Endometrial microvascular endothelial cells (primary cell): ENCODE measurements around the gene ELFN1. TPM values are rescaled to one million over a fixed set of nuclear protein-coding genes. Genes with fewer than 3 reads are reported as not detected.

Source experiments
- in situ Hi-C: cut with HindIII; loops from 2 replicates; pipeline ENCODE4 v1.10.0; 2017; ENCODE audit warnings: low sequenced_read_pairs, low pct_unique_long_range_greater_than_20kb; ENCODE audit errors: inconsistent ontology term
- total RNA-seq: library from RNA; depleted of rRNA; stranded (reverse); fragments of >200 nt; gene quantifications from one replicate; pipeline ENCODE4 v1.2.3, GENCODE V29; 2015; ENCODE audit errors: inconsistent ontology term

The ELFN1 gene
- total RNA-seq, 1 donor from 2014 or later, result 0.46 TPM

DNA sequence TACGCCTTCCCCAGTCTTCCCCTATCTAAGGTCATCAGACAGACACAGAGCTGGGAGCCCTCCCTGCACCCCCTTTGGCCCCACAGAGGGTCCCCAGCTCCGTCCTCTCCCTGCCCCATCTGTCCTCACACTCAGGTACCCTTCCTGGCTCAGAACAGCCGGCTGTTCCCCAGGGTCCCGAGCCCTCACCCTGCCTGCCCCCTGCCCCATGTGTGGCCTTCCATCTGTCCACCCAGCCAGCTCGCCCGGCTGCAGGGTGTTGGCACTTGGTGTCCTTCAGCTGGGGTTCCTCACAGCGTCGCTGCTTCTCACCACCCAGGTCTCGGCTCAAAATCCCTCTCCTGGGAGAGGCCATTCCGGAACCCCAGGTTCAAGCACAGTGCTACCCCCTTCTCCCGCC, 28.9 kb upstream of the ELFN1 start:
- in situ Hi-C loops, result no loop called here

DNA sequence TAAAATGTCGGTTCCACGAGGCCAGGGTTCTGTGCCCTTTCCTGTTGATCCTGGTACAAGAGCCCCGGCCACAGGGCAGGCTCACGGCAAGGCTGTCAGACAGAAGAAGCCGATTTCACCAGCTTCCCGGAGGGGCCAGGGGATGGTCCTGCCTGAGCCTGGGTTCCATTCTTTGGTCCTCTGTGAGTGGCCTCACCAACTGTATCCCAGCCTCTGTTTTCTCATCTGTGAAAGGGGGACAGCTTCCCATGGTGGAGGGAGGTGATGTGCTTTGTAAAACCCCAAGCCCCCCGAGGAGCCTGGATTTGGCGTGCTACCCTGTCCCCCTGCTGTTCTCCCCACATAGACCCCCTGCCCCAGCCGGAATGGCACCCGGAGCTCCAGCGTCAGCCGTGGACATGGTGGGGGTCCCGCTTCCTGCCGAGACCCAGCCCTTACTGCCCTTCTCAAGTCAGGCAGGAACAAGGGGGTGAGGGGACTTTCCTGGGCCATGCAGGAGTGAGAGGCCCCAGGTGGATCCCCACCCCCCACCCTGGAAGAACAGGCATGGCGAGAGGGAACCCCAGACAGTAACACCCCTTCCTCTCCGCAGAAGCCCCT, 28.3 kb upstream of the ELFN1 start:
- in situ Hi-C loops, result no loop called here

DNA sequence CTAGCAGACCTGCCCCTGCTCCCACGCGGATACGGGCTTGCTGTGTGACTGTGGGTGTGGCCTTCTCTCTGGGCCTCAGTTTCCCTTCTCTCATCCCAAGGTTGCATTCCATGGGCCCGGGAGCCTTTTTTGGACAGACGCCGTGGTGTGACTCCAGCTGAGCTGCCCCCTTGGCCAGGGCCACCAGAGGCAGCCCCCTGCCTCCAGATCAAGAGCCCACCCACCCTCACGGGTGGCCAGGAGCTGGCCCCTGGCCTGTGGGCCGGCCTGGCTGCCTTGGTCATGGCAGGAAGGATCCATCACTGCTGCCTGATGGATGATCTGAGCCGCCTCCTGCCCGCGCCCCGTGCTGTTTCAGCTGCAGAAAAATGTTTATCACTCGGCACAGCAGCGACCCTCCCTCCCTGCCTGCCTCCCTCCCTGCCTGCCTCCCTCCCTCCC, 27.8 kb upstream of the ELFN1 start:
- in situ Hi-C loops, result no loop called here

DNA sequence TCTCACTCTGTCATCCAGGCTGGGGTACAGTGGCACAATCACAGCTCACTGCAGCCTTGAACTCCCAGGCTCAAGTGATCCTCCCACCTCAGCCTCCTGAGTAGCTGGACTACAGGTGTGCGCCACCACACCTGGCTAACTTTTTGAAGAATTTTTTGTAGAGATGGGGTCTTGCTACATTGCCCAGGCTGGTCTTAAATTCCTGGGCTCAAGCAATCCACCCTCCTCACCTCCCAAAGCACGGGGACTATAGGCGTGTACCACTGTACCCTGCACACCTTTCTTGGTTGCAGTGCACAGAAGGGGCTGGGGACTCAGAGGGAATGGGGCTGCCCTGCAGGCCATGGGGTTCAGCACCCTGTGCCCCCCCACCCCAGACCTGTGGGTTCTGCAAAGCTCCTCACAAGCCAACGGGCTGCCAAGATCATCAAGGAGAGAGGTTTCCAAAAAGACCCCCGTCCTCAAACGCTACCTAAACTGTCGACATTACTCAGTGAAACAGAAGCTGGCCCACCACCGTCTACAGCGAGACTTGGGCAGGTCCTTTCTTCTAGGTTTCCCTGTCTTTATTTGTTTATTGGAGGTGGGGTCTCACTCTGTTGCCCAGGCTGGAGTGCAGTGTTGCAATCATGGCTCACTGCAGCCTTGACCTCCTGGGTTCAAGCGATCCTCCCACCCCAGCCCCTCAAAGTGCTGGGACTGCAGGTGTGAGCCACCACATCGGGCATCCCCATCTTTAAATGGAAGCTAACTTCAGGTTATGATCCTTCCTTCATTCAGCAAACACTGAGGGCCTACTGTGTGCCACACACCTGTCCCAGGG, 26.6 kb upstream of the ELFN1 start:
- in situ Hi-C loops, result no loop called here

DNA sequence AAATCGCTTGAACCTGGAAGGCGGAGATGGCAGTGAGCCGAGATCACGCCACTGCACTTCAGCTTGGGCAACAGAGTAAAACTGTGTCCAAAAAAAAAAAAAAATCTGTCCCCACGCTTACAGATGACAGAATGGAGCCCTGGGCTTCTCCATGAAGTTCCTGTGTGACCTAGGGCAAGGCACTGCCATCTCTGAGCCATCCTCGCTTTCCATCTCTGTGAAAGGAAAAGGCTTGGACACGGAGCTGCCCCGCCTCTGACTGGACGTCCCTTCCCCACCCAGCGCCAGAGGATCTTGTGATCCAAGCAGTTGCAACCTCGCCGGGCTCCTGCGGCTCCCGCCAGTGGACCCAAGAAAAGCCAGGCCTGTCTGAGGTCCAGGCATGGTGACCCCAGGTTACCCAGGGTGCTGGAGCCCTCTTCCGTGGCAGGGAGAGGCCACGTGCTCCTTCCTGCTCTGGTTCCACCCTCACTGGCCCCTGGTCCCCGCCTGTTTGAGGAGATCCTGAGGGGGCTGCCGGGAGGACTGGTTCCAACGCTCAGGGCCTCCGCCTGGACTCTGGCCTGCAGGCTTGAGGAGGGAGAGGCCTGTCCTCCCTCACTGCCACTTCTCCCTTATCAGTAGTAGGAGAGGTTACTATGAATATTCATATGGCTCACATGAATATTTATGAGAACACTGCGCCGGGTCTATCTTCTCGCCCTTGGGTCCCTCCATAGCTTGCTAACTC, 25.6 kb upstream of the ELFN1 start:
- in situ Hi-C loops, result no loop called here

DNA sequence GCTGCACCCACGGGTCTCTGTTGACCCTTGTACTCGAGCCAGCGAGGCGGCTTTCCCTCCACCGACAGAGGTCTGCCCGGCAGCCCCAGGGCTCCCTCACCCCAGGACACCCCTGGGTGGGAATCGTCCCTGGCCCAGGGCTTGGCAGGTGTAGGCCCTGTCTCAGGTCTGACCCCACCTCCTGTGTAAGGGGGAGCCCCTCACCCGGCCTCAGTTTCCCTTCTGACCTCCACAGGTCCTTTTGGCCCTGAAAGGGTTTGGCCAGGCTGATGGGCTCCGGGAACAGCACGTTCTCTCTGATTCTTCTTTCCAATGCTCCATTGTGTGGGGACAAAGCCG, 25.0 kb upstream of the ELFN1 start:
- in situ Hi-C loops, result no loop called here

DNA sequence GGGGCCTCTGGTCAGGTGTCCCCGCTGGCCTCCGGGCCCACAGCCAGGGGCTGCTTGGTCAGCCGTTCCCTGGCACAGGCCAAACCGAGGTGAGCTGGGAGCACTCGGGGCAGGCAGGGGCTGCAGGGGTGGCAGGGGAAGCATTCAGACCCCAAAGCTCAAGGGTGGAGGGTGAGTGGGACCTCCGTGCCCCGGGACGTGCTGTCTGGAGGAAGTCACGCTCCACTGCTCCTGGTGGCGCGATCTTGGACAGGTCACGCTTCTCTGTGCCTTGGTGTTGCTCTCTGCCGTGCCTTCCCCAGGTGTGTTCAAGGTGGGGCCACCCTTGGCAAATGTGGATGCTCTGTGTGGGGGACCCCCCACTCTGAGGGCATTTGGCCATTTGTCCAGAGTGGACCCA, 24.6 kb upstream of the ELFN1 start:
- in situ Hi-C loops, result no loop called here

DNA sequence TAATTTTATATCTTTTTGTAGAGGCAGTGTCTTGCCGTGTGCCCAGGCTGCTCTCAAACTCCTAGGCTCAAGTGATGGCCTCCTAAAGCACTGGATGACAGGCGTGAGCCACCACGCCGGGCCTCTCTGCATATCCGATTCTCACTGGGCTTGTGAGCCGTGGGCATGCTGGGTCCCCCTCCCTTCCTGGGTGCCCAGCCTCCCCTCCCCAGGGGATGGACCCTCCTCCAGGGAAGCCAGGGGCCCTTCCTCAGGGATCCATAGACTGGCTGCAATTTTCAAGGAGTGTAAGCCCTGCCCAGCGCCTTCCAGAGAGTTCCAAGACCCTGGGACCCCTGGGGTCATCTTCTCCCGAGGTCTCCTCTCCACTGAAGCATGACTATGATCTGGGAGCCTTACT, 23.7 kb upstream of the ELFN1 start:
- in situ Hi-C loops, result no loop called here

DNA sequence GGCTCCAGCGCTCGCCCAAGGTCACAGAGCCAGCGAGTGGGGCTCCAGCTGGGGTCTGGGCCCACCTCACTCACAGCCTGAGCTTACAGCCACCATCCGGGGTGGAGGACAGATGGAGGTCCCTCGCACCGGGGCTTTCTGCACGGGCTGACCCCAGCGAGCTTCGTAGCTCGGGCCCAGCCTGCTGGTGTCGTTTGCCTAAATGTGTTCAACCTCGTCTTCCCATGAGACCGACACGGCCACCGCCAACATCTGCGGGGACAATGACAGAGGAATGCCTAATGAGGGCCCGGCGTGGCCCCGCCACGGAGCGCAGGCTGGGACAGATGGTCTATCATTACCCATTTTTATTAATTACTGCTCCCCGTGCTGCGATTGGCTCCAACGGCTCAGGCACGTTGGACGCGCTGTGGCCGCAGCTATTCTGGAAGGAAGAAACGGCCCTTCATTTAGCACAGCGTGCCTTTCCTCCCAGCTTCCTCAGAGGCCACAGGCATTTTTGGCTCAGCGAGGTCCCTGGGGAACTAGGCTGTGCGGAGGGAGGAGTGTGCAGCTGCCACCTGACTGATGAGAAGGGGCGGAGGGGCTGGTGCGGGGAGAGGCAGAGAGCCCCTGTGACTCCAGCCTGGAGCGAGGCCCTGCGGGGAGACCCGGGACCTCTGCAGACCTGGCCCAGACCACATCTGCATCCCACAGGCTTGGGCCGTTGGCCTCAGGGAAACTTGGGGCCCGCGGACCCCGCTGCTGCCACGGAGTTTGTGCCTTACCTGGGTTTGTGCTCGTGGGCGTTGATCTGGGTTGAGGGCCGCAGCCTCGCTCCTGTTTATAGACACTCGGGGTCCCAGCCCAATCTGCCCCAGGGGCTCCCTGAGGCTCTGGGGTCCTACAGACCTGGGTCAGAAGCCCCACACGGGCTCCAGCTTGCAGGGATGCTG, 22.9 kb upstream of the ELFN1 start:
- in situ Hi-C loops, result no loop called here

DNA sequence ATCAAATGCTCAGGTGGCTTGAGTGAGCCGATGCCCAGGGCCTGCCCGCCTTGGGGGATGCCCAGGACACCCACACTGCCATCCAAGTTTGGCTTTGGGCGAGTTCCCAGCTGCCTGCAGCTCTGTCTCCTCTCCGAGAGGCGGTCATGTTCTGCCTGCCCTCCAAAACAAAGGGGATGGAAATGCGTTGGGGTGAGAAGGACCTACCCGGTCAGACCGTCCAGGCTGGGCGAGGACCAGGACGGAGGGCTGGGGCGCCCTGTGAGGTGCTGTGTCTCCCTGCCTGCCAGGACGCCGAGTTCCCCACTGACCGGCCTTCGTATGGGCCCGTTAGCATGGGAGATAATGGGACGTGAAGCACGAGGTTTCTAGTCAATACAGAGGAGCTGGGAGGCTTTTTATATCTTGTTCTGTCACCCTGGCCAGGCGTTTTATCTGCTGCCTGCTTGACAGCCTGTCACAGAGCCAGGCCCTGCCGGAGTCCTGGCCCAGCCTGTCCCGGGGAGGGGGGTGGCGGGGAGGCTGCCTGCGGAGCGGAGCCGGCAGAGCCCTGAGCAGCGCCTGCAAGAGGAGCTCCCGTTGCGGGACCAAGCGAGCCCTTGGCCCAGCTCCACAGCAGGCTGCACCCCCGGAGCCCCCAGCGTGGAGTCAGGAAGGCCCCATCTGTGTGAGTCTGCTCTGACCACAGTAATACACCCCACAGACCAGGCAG, 22.0 kb upstream of the ELFN1 start:
- in situ Hi-C loops, result no loop called here

DNA sequence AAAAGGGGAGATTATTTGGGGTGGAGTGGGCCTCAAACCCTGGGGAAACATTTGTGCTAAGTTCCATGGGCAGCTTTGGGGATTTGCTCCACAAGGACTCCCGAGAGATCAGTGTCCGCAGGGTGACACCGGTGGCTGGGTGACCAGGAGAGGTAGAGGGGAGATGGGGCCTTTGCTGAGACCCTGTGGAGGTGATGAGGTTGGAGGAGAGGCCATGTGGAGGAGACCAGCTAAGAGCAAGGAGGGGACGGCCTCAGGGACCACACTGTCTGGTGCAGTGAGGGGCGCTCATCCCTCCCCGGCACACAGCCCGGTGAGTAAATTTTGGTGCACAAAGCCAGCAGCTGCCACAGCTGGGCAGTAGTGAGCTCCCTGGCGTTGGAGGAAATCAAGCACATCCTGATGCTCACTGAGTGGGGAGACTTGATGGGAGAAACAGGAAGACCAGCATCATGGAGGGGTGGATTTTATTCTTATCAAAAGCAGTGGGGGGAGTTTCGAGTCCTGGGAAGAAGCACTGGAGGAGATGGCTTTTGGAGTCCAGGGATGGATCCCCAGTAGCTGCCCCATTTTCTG, 20.2 kb upstream of the ELFN1 start:
- in situ Hi-C loops, result no loop called here

DNA sequence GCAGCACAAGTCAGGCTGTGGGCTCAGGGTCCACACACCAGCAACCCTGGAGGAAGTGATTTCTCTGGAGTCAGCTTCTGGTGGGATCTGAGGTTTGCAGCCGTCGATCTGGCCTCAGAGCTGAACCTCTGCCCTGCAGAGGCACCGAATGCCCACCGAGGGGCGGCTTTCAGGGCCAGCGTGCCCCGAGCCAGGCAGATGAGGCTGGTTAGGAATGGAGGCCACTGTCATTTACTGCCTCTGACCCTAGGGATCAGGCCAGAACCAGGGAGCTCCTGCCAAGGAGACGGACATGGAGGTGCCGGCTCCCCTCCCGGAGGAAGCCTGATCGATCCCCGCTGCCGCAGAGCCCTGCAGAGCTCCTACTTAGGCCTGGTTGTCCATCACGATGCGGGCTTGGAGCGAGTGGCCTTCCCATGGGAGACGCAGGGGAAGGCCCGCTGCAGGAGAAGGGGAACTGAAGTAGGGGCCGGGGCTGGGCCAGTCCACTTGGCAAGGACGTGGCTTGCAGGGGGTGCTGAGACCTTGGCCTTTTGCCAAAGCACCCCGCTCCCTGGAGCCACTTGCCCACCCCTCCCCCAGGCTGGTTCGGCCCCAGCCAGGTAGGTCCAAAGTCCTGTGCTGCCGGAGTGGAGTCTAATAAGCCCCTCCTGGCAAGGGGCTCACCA, 19.6 kb upstream of the ELFN1 start:
- in situ Hi-C loops, result no loop called here

DNA sequence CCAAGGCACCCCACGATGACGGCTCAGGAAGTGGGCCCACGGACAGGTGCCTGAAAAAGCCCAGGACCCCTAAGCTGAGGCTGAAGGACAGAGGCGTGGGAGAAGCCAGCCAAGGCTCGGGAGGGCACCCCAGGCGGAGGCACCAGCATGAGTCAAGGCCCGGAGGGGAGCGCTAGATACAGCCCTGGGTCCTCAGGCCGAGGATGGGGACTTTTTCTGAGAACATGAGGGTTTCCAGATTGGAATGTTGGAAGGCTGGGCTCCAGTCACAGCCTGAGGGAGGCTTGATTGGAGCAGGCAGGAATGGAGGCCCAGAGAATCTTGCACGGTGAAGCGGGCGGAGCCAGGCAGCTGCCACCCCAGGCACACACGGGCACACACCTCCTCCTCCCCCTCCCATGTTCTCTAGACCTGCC, 19.0 kb upstream of the ELFN1 start:
- in situ Hi-C loops, result no loop called here

DNA sequence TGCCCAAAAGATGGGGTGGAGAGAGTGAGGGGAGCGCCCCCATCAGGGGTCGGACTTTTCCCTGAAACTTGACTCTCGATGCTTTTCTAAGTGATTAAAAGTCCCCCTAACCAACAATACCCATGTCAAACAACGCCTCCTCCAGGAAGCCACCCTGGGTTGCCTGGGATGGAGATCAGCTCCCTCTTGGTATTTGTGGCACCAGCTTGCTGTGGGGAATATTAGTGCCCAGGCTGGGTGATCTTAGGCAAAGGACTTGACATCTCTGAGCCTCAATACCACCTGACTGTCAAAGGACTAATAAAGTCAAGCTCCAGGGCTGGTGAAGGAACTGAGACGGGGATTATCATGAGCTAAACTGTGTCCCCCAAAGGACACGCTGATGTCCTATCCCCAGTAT, 18.2 kb upstream of the ELFN1 start:
- in situ Hi-C loops, result no loop called here

DNA sequence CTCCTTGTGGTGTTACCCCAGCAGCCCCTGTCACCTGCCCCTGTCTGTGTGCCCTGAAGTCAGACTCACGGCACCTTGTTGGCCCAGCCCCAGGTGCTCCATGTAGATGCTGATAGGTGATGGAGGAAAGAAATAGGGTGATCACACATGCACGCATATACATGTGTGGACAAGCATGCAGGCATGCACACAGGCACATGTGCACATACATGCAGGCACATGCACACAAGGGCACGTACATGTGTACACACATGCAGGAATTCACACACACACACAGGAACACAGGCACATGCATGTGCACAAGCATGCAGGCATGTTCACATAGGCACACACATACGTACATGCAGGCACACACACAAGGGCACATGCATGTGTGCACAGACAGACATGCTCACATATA, 16.6 kb upstream of the ELFN1 start:
- in situ Hi-C loops, result no loop called here

DNA sequence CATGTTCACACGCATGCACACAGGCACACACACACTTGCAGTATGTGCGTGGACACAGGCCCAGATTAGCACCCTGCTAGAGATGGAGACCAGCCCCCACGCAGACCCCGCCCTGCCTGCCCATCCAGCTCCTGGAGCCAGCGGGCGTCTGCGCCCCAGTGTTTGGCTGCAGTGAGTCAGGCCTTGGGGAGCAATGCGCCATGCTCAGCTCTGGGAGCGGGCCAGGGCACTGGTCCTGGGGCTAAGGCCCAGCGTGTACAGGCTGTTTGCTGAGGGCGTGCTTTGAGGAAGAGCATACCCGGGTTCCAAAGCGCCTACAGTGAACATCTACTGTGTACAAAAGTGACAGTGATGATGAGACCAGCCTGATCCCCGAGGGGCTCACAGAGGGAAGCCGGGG, 16.0 kb upstream of the ELFN1 start:
- in situ Hi-C loops, result no loop called here

DNA sequence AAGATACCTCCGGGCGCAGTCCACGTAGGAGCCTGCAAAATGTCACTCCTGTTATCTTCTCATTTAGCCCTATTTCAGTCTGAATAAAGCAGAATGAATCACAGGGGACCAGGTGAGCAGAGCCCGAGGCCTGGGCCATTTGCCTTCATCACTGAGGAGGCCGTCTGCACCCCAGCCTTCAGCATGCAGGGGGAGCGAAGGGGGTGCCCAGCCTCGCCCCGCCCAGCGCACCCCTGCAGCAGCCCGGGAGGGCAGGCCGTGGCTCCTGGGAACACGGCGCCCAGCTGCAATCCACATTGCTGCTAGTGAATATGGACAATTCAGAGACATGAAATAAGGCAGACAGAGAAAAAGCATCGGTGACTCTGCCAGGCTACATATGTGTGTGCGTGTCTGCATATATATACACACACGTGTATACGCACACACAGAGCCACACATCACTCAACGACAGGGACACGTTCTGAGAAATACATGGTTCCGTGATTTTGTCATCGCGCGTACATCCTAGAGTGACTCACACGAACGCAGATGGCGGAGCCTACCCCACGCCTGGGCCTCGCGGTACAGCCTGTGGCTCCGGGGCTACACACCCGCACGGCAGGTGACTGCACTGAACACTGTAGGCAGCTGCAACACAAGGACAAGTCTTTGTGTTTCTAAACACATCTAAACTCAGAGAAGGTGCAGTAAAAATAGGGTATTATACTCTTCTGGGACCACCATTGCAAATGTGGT, 15.2 kb upstream of the ELFN1 start:
- in situ Hi-C loops, result no loop called here
